ENCODE measurements around the gene TRIB2. TPM values are rescaled to one million over a fixed set of nuclear protein-coding genes. Genes with fewer than 3 reads are reported as not detected.

The TRIB2 gene
- 1 to 10 TPM; 9.4 to 9.6 TPM for total RNA-seq
- polyA plus RNA-seq, result 48.6 TPM

DNA sequence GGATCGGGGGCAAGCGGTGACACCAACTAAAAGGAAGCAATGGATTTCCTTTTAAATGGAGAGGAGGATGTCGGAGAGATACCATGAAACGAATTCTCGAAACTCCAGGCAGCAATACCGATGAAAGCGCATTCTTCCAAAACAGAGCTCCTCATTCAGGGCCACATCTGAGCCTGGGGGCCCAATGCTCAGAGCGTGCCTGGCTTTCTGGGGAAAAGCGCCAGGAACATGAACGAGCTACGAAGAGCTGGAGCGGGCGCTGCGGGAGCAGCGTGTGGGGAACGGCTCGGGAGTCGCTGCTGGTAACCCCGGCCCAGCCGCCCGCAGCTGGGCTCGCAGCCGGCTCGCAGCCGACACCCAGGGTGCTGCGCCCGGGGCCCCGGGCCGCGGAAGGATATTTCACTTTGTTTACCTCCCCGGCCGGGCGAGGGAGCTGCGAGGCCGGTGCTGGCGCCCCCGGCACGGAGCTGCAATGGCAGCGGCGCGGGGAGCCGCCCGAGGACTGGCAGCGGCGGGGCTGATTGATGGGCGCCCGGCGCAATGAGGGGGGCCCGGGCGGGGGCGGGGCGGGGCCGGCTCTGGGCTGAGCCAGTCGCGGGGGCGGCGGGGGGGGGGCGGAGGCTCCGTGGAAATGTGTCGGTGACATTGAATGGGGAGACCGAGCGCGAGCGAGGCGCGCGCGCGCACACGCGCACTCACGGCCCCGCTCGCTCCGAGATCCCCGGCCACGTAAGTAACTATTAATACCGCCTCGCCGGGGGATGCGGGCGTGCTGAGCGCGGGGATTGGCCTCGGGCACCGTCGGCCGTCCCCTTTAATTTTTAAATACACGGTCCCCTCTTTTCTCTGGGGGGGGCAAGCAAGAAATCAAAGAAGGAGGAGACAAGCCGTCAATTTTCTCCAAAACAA, at the start of gene TRIB2:
TSS of gene TRIB2 (plus strand) at position 655 of the 909 bp plus-strand sequence. CDS start 1,372 bp downstream, outside the sequence.
- Histone ChIP-seq H3K27me3 (ENCODE audit: insufficient read depth, low read length, poor library complexity, severe bottlenecking) (no peaks in the 10 kb centered on the region), H3K36me3 (ENCODE audit: insufficient read depth, low read length) (no peaks in the 10 kb centered on the region), H3K4me3 (ENCODE audit: low read length) (peak within 1 kb of the TSS; percentile 80), H3K27ac (ENCODE audit: low read depth, low read length) (peak within 1 kb of the TSS; percentile 83), H3K9me3 (ENCODE audit: low read length) (no peaks in the 10 kb centered on the region), H3K4me1 (ENCODE audit: insufficient read depth, low read length) (peaks cover 36% of the 10 kb centered on the region)
- ChIA-PET CTCF (interaction anchor here (0.7 to 4.2 kb wide), 56 partner anchors 9 to 887 kb away, joined by 3 to 76 read pairs (median 4); no protein-coding TSS in a partner anchor), POLR2A (interaction anchor here (0.7 to 4.0 kb wide), 27 partner anchors 8 to 419 kb away, joined by 3 to 27 read pairs (median 4); no protein-coding TSS in a partner anchor)
- peak; percentile 86 to 95 (median 90) for DNase-seq
- peaks cover 46 to 63% (median 48%) of the 10 kb centered on the region in 3 donors for H3K4me1 Mint-ChIP-seq
- peak within 1 kb of the TSS; percentile 87 to 100 (median 98) for H3K27ac Mint-ChIP-seq
- peaks cover 0 to 2% (median 0%) of the 10 kb centered on the region in 5 donors for H3K9me3 Mint-ChIP-seq
- H3K4me3 Mint-ChIP-seq, result peak within 1 kb of the TSS; percentile 93 to 100 (median 100)
- peaks cover 0 to 26% (median 5%) of the 10 kb centered on the region in 3 donors for H3K36me3 Mint-ChIP-seq
- peaks cover 0 to 2% of the 10 kb centered on the region in 2 donors for H3K27me3 Mint-ChIP-seq

DNA sequence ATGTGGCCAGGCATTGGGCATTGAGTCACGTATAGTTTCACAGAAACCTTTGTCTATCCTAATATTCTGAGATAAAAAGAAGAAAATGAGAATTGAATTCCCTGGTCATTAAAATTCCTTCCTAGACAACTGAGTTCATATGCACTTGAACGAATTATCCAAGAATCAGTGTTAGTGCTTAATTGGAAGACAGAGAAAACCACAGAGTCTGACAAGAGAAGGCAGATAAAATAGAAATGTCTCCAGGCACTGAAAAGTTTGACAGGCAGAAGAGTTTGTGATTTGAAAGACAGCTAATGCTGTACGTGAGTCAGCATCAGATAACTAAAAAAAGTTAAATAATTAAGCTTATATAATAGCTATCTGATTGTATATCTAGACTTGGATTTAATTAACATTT, 47.7 kb upstream of the TRIB2 start:
- Histone ChIP-seq H3K27ac (ENCODE audit: low read depth, low read length) (no peak overlapping the region), H3K27me3 (ENCODE audit: insufficient read depth, low read length, poor library complexity, severe bottlenecking) (no peaks in the 10 kb centered on the region), H3K4me3 (ENCODE audit: low read length) (no peak overlapping the region), H3K4me1 (ENCODE audit: insufficient read depth, low read length) (no peaks in the 10 kb centered on the region), H3K9me3 (ENCODE audit: low read length) (peaks cover 7% of the 10 kb centered on the region), H3K36me3 (ENCODE audit: insufficient read depth, low read length) (no peaks in the 10 kb centered on the region)
- POLR2A ChIA-PET, result no interaction called here
- H3K27me3 Mint-ChIP-seq, result peaks cover 2 to 4% of the 10 kb centered on the region in 2 donors
- H3K4me3 Mint-ChIP-seq, result no peak overlapping the region
- H3K9me3 Mint-ChIP-seq, result peaks cover 8 to 16% (median 12%) of the 10 kb centered on the region in 5 donors
- H3K4me1 Mint-ChIP-seq, result no peaks in the 10 kb centered on the region
- H3K36me3 Mint-ChIP-seq, result peaks cover 0 to 19% (median 3%) of the 10 kb centered on the region in 3 donors
- CTCF ChIA-PET, result no interaction called here
- no peak overlapping the region for H3K27ac Mint-ChIP-seq
- no peak for DNase-seq

DNA sequence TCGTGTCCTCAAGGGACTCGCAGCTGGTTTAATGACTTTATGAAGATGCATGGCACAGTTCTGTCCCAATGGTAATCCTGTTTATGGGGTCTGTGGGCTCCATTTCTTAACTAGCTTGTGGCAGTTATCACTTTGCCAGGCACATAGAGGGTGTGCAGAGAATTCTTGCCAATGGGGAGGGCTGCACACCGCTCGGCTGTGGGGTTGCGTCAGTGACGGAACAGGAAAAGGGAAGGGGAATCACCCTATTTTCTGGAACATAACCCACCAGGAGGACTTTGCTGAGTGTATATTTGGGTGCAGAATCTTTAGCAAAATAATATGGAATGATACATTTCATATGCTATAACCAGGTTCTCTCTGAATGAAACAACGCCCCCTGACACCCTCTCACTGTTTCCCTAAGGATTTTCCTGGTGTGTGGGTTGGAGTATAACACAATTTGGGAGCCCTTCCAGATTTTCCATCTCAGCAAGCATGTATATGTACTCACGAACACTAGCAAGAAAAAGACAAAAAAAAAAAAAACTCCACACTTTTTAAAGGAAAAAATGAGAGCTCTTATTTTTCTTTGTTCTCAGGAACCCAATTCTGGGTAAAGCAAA, 43.9 kb upstream of the TRIB2 start:
- no peaks in the 10 kb centered on the region for H3K9me3 Mint-ChIP-seq
- no peaks in the 10 kb centered on the region for H3K36me3 Mint-ChIP-seq
- CTCF ChIA-PET, result no interaction called here

DNA sequence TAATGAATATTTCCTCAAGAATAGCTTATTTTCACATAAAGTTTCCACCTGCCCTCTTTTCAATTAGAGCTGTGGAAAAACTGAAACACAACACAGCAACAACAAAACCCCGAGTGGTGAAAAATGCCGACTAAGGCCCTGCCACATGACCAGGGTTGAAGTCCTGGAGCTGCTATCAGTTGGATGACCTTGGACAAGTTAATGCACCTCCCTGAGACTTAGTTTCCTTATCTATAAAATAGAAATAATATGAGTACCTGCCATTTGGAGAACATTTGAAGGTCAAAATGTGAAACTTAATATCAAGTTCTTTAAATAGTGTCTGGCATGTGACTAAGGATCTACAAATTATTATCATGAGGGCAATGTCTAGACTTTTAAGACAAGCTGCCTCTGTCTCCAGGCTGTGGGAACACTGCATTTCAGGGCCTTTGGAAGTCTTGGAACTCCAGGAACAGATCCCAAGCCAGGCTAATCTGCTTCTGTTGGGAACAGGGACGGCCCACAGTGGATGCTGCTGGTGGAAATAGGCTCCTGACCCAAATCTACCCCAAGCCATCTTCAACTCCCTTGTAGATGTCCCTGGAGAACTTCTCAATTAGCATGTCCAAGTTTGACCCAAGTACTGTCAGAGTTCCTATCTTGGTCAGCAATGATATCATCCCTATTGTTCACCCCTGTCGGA, 42.0 kb upstream of the TRIB2 start:
- DNase-seq, result no peak
- Histone ChIP-seq H3K27me3 (ENCODE audit: insufficient read depth, low read length, poor library complexity, severe bottlenecking) (no peaks in the 10 kb centered on the region), H3K36me3 (ENCODE audit: insufficient read depth, low read length) (no peaks in the 10 kb centered on the region), H3K4me1 (ENCODE audit: insufficient read depth, low read length) (no peaks in the 10 kb centered on the region), H3K27ac (ENCODE audit: low read depth, low read length) (no peak overlapping the region), H3K9me3 (ENCODE audit: low read length) (no peaks in the 10 kb centered on the region), H3K4me3 (ENCODE audit: low read length) (no peak overlapping the region)
- CTCF ChIA-PET, result no interaction called here
- Mint-ChIP-seq H3K4me3 (no peak overlapping the region), H3K27me3 (no peaks in the 10 kb centered on the region), H3K27ac (peak overlapping the region in 1 of 8 donors; percentile 75), H3K4me1 (no peaks in the 10 kb centered on the region), H3K36me3 (peaks cover 0 to 3% (median 0%) of the 10 kb centered on the region in 3 donors), H3K9me3 (peaks cover 0 to 1% (median 0%) of the 10 kb centered on the region in 5 donors)
- POLR2A ChIA-PET, result no interaction called here

More for the DNA sequence above, 43.9 kb upstream of the TRIB2 start:
- Histone ChIP-seq H3K27ac (ENCODE audit: low read depth, low read length) (no peak overlapping the region), H3K36me3 (ENCODE audit: insufficient read depth, low read length) (no peaks in the 10 kb centered on the region), H3K9me3 (ENCODE audit: low read length) (no peaks in the 10 kb centered on the region), H3K27me3 (ENCODE audit: insufficient read depth, low read length, poor library complexity, severe bottlenecking) (no peaks in the 10 kb centered on the region), H3K4me3 (ENCODE audit: low read length) (no peak overlapping the region), H3K4me1 (ENCODE audit: insufficient read depth, low read length) (no peaks in the 10 kb centered on the region)
- no peaks in the 10 kb centered on the region for H3K4me1 Mint-ChIP-seq
- peaks cover 0 to 2% of the 10 kb centered on the region in 2 donors for H3K27me3 Mint-ChIP-seq
- no peak overlapping the region for H3K4me3 Mint-ChIP-seq
- POLR2A ChIA-PET, result no interaction called here
- H3K27ac Mint-ChIP-seq, result no peak overlapping the region
- no peak for DNase-seq

DNA sequence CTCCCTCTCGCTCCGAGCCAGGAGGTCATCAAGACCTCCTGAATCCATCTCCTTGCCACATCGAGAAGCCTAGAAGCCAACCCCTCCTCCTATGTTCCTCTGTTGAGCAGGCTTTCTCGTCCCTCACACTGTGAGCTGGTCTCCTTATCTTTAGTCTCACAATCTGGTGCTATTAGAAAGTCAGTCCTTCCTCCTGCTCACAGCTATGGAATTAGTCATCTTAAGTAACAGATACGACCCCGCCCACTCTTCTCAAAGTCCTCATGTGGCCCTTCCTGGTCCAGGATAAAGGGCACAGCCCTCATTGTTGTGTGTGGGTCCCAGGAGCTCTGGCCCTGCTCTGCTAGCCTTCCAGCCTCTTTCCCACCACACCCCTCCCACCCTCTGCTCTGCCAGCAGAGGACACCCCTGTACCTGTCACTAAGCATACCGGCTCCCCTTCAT, 41.4 kb upstream of the TRIB2 start:
- H3K4me3 Mint-ChIP-seq, result no peak overlapping the region
- no peaks in the 10 kb centered on the region for H3K27me3 ChIP-seq (ENCODE audit: insufficient read depth, low read length, poor library complexity, severe bottlenecking)
- no peaks in the 10 kb centered on the region for H3K4me1 Mint-ChIP-seq
- H3K27ac Mint-ChIP-seq, result peak overlapping the region in 1 of 8 donors; percentile 75
- no peaks in the 10 kb centered on the region for H3K9me3 ChIP-seq (ENCODE audit: low read length)
- ChIA-PET CTCF (interaction anchor here (2.0 kb wide), 1 partner anchor 41 kb away, joined by 4 read pairs; the partner anchor contains the start of gene TRIB2), POLR2A (no interaction called here)
- peak overlapping the region; percentile 7 for H3K27ac ChIP-seq (ENCODE audit: low read depth, low read length)
- peaks cover 0 to 8% (median 0%) of the 10 kb centered on the region in 3 donors for H3K36me3 Mint-ChIP-seq
- H3K9me3 Mint-ChIP-seq, result peaks cover 0 to 4% (median 0%) of the 10 kb centered on the region in 5 donors
- no peaks in the 10 kb centered on the region for H3K36me3 ChIP-seq (ENCODE audit: insufficient read depth, low read length)
- no peak overlapping the region for H3K4me3 ChIP-seq (ENCODE audit: low read length)
- no peak for DNase-seq
- H3K27me3 Mint-ChIP-seq, result no peaks in the 10 kb centered on the region
- H3K4me1 ChIP-seq (ENCODE audit: insufficient read depth, low read length), result no peaks in the 10 kb centered on the region

DNA sequence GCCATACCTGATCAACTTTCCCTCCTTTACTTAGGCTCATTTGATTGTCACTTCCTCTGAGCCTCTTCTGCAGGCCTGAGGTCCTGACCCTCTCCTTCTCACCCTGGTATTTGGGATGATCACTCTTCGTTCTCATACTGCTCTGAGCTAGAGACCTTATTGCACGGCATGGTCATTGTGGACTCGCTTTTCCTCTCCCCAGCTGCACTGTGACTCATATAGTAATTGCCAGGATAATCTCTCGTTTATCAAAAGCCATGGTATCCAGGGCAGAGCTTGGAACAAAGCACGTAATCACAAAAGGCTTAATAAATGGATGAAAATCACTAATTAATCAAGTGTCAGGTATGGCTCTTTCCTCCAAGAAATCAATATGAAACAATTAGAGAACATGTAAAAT, 40.9 kb upstream of the TRIB2 start:
- H3K4me3 Mint-ChIP-seq, result no peak overlapping the region

DNA sequence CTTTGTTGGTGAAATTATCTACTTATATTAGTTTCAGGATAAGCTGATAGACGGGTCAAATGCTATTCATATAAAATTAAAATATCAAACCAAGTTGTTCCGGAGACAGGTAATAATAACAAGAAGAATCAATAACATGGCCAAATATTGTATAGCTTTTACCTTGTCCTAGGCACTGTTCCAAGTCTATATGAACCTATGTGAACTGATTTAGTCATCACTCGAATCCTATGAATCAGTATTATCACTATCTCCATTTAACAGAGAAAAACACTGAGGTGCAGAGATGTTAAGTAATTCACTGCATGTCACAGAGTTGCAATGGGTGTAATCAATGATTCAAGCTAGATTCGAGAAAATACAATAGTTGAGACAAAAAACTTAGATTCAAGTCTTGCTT, 40.0 kb upstream of the TRIB2 start:
- no peak for DNase-seq
- ChIA-PET CTCF (interaction anchor here (1.1 to 2.0 kb wide), 2 partner anchors 30 to 40 kb away, joined by 3 to 4 read pairs; partner anchors contain the start of gene TRIB2), POLR2A (no interaction called here)
- Mint-ChIP-seq H3K4me3 (no peak overlapping the region), H3K27me3 (no peaks in the 10 kb centered on the region), H3K27ac (no peak overlapping the region), H3K9me3 (peaks cover 0 to 4% (median 0%) of the 10 kb centered on the region in 5 donors), H3K4me1 (no peaks in the 10 kb centered on the region), H3K36me3 (peaks cover 0 to 9% (median 0%) of the 10 kb centered on the region in 3 donors)
- Histone ChIP-seq H3K4me1 (ENCODE audit: insufficient read depth, low read length) (no peaks in the 10 kb centered on the region), H3K4me3 (ENCODE audit: low read length) (no peak overlapping the region), H3K9me3 (ENCODE audit: low read length) (no peaks in the 10 kb centered on the region), H3K27me3 (ENCODE audit: insufficient read depth, low read length, poor library complexity, severe bottlenecking) (no peaks in the 10 kb centered on the region), H3K27ac (ENCODE audit: low read depth, low read length) (no peak overlapping the region), H3K36me3 (ENCODE audit: insufficient read depth, low read length) (no peaks in the 10 kb centered on the region)

More for the DNA sequence above, 40.9 kb upstream of the TRIB2 start:
- Histone ChIP-seq H3K27me3 (ENCODE audit: insufficient read depth, low read length, poor library complexity, severe bottlenecking) (no peaks in the 10 kb centered on the region), H3K9me3 (ENCODE audit: low read length) (no peaks in the 10 kb centered on the region), H3K27ac (ENCODE audit: low read depth, low read length) (peak overlapping the region; percentile 7), H3K4me1 (ENCODE audit: insufficient read depth, low read length) (no peaks in the 10 kb centered on the region), H3K4me3 (ENCODE audit: low read length) (no peak overlapping the region), H3K36me3 (ENCODE audit: insufficient read depth, low read length) (no peaks in the 10 kb centered on the region)
- Mint-ChIP-seq H3K36me3 (peaks cover 0 to 9% (median 0%) of the 10 kb centered on the region in 3 donors), H3K27me3 (no peaks in the 10 kb centered on the region), H3K27ac (no peak overlapping the region), H3K4me1 (no peaks in the 10 kb centered on the region), H3K9me3 (peaks cover 0 to 4% (median 0%) of the 10 kb centered on the region in 5 donors)
- no peak for DNase-seq
- ChIA-PET POLR2A (no interaction called here), CTCF (interaction anchor here (1.1 to 2.0 kb wide), 2 partner anchors 31 to 41 kb away, joined by 3 to 4 read pairs; partner anchors contain the start of gene TRIB2)
